ENCODE measurements around the gene ADPGK.

ADPGK gene

DNA sequence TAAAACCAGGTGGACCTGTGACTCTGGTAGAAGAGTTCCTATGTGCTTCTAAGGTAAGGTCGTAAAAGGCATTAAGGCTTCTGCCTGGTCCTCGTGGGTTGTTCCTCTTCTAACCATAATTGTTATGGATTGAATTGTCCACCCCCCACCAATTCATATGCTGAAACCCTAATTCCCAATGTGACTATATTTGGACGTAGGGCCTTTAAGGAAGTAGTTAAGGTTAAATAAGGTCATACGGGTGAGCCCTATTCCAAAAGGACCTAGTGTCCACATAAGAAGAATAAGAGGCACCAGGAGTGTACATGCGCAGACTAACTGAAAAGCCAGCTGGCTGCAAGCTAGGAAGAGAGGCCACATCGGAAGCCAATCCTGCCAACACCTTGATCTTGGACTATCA lies 1.9 kb downstream of the ADPGK start:
- peak overlapping the region; percentile 75 for H3K4me3 Mint-ChIP-seq
- H3K36me3 Mint-ChIP-seq = peaks cover 80% of the 10 kb centered on the region
- H3K4me1 Mint-ChIP-seq = peaks cover 58% of the 10 kb centered on the region
- no peaks in the 10 kb centered on the region for H3K9me3 Mint-ChIP-seq
- ATAC-seq (no peak), DNase-seq (ENCODE audit: low spot score in 2 of 2) (no peak)
- H3K27ac Mint-ChIP-seq = no peak overlapping the region

DNA sequence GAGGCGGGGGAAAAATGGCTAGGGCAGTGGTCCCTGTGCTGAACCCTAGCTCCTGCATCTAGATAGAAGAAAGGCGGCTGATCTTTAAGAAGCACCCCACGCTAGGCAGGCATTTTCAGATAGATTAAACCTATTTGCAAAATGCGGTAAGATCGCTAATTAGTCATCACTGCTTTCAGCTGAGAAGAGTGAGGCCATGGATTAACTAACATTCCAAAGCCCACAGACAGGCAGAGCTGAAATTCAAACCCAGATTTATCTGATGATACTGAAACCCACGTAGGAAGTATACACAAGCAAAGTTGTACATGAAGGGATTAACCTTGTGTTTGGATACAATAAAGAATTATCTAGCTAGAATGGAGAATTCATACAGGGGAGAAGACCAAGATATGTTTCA lies 4.8 kb downstream of the ADPGK start:
- no peak for ATAC-seq
- Mint-ChIP-seq H3K36me3 (peaks cover 82% of the 10 kb centered on the region), H3K4me3 (no peak overlapping the region), H3K9me3 (no peaks in the 10 kb centered on the region), H3K27ac (no peak overlapping the region), H3K4me1 (peaks cover 43% of the 10 kb centered on the region)
- no peak for DNase-seq (ENCODE audit: low spot score in 2 of 2)

DNA sequence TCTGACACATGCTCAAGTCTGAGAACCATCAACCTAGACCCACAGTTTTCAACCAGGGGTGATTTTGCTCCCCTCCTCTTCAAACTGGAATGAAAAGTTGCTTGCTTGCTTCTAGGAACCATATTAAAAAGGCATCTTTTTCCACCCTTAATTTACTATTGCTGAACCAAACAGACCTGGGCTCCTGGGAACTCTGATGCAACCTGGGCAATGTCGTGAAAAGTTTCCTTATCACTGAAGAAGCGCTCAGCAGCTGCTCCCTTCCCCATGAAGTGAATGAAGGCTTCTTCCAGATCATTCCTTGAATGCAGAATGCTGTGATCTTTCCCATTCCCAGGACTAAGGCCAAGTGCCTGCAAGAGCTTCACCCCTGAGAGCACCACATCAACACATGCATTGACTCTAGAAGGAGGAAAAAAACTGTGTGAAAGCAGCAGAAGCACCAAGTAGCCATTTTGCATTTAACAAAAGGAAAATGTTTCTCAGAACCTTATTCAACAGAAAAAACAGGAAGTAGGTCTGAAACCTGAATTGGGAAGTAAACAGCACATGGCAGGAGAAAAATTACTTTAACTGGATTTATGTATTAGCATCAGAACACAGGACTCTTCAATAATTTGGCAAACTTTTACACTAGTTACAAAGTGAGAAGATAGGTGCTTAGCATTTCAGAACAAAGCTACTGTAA lies 8.7 kb downstream of the ADPGK start:
- ATAC-seq = no peak
- Mint-ChIP-seq H3K36me3 (peaks cover 88% of the 10 kb centered on the region), H3K27ac (peak overlapping the region; percentile 39), H3K9me3 (no peaks in the 10 kb centered on the region), H3K4me1 (peaks cover 41% of the 10 kb centered on the region), H3K4me3 (no peak overlapping the region)
- DNase-seq (ENCODE audit: low spot score in 2 of 2) = no peak

DNA sequence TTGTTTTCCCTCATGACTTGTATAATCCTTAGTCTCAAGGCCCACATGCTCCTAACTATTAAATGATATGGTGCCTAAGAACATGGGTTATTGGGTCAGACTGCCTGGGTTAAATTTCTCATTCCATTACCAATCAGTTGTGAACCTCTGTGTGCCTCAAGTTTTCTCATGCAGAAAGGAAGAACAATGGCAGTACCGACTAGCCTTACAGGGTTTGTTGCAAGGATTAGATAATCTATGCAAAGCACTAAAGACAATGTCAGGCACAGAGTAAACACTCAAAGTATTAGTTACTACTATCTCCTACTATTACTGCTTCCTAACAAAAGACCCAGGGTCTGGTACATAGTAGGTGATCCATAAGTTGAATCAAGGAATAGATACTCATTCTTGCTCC lies 12.2 kb downstream of the ADPGK start:
- H3K4me1 Mint-ChIP-seq = peaks cover 23% of the 10 kb centered on the region
- peaks cover 94% of the 10 kb centered on the region for H3K36me3 Mint-ChIP-seq
- ATAC-seq = no peak
- no peak for DNase-seq (ENCODE audit: low spot score in 2 of 2)
- H3K27ac Mint-ChIP-seq = peak overlapping the region; percentile 36
- H3K9me3 Mint-ChIP-seq = peaks cover 13% of the 10 kb centered on the region
- no peak overlapping the region for H3K4me3 Mint-ChIP-seq

DNA sequence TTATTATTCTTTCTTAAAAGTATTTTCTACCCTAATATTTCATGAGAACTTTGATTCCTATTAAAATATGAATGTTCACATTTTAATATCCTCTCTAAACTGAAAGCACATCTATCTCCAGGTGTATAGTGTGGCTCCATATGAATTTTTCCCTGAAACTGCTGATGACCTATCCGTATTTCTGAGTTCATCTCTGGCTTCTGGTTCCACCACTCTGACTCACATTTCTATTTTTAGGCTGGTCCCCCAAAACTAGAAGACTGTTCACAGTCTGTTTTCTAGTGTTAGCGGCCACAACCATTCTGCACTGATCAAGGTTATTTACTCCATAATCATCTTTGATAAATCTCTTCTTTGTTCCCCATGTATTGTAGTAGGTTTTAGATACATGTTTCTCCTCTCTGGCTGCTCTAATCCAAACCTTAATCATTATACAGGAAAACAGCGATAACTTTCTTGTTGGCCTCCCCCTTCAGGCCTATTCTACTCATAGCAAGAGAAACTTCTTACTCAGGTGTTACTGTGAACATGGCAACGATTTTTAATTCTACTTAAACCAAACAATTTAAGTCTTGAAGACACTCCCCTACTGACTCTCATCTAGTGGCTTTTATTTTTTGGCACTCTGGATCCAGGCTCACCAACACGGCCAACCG lies 12.8 kb downstream of the ADPGK start:
- DNase-seq (ENCODE audit: low spot score in 2 of 2) (no peak), ATAC-seq (peak; percentile 92)
- Mint-ChIP-seq H3K9me3 (peaks cover 13% of the 10 kb centered on the region), H3K36me3 (peaks cover 97% of the 10 kb centered on the region), H3K4me1 (peaks cover 23% of the 10 kb centered on the region), H3K4me3 (no peak overlapping the region), H3K27ac (peak overlapping the region; percentile 36)

DNA sequence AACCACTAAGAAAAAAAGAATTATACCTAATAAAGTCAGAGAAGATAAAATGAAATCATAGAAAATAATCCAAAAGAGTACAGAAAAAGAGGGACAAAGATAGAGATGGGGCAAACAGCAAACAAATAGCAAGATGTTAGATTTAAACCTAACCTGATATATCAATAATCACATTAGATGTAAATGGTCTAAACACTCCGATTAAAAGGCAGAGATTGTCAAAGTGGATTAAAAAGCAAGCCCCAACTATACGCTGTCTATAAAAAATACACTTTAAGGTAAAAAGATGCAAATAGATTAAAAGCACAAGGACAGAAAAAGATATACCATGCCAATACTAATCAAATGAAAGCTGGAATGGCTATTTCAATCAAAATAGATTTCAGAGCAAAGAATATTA lies 16.8 kb downstream of the ADPGK start:
- H3K4me3 Mint-ChIP-seq = no peak overlapping the region
- H3K27ac Mint-ChIP-seq = no peak overlapping the region
- H3K36me3 Mint-ChIP-seq = peaks cover 100% of the 10 kb centered on the region
- H3K9me3 Mint-ChIP-seq = peaks cover 13% of the 10 kb centered on the region
- DNase-seq (ENCODE audit: low spot score in 2 of 2) (no peak), ATAC-seq (no peak)
- peaks cover 19% of the 10 kb centered on the region for H3K4me1 Mint-ChIP-seq

DNA sequence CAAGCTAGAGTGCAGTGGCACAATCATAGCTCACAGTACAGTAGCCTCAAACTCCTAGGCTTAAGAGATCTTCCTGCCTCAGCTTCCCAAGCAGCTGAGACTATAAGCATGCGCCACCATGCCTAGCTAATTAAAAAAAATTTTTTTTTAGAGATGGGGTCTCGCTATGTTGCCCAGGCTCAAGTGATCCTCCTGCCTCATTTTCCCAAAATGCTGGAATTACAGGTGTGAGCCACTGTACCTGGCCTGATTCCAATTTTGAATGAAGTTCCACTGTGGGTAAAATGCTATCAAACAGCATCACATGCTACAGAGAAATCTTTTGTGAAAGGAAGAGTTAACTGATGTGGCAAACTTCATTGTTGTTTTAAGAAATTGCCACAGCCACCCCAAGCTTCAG lies 17.5 kb downstream of the ADPGK start:
- DNase-seq (ENCODE audit: low spot score in 2 of 2) (no peak), ATAC-seq (no peak)
- no peak overlapping the region for H3K4me3 Mint-ChIP-seq
- peaks cover 13% of the 10 kb centered on the region for H3K9me3 Mint-ChIP-seq
- peaks cover 15% of the 10 kb centered on the region for H3K4me1 Mint-ChIP-seq
- H3K27ac Mint-ChIP-seq = no peak overlapping the region
- H3K36me3 Mint-ChIP-seq = peaks cover 100% of the 10 kb centered on the region

DNA sequence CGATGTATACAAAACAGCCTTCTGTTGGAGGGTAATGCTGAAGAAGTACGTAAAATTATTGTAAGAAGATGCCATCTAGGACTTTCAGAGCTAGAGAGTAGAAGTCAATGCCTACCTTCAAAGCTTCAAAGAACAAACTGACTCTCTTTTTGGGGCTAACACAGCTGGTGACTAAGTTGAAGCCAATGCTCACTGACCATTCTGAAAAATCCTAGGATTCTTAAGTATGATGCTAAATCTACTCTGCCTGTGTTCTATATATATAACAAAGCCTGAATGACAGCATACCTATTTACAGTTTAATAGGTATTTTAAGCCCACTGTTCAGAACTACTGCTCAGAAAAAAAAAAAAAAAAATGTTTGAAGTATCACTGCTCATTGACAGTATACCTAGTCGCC lies 18.9 kb downstream of the ADPGK start:
- no peak for DNase-seq (ENCODE audit: low spot score in 2 of 2)
- Mint-ChIP-seq H3K4me1 (peaks cover 10% of the 10 kb centered on the region), H3K36me3 (peaks cover 100% of the 10 kb centered on the region), H3K27ac (no peak overlapping the region), H3K4me3 (no peak overlapping the region), H3K9me3 (peaks cover 13% of the 10 kb centered on the region)
- ATAC-seq = no peak

DNA sequence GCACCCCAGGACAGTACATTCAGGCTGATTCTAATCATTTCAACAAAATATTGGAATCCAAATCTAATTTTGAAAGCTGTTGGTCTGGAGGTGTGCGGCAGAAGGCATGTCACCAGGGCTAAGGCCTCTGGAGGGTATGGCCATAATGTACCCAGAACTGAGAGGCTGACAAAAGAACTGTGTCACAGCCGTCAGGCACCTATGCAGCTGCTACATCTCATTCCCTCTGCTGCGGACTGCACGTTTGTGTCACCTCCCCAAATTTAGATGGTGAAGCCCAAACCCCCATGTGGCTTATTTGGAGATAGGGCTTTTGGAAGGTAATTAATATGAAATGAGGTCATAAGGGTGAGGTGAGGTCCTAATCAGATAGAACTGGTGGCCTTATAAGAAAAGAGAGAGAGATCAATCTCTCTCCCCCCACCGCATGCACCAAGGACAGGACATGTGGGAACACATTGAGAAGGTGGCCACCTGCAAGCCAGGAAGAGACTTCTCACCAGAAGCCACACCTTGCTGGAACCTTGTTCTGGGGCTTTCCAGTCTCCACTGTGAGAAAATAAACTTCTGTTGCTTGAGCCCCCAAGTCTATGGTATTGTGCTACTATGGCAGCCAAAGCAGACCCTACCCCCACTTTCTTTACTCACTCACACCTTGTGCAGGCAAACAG lies 22.8 kb downstream of the ADPGK start:
- no peak overlapping the region for H3K4me3 Mint-ChIP-seq
- H3K36me3 Mint-ChIP-seq = peaks cover 100% of the 10 kb centered on the region
- H3K9me3 Mint-ChIP-seq = no peaks in the 10 kb centered on the region
- H3K27ac Mint-ChIP-seq = no peak overlapping the region
- H3K4me1 Mint-ChIP-seq = peaks cover 19% of the 10 kb centered on the region
- ATAC-seq (no peak), DNase-seq (ENCODE audit: low spot score in 2 of 2) (no peak)

DNA sequence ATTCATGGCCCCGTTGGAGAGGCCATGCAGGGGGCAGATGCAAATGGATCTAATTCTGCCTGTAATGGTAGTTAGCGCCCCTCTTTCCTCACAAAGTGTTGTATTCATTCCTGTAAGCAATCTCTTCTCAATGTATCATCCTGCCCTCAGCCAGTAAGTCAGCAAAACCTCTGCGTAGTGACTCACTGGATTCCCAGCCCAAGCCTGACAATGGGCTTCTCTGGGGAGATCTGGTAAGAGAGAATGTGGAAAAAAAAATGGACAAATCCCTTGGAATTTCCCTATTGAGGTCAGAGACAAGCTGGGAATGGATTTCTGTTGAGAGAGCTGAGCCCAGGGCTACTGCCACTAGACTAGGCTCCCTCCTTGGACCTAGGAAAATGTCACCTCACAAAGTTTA lies 25.4 kb downstream of the ADPGK start:
- no peak overlapping the region for H3K27ac Mint-ChIP-seq
- no peak overlapping the region for H3K4me3 Mint-ChIP-seq
- no peak for ATAC-seq
- H3K36me3 Mint-ChIP-seq = peaks cover 100% of the 10 kb centered on the region
- peaks cover 9% of the 10 kb centered on the region for H3K4me1 Mint-ChIP-seq
- H3K9me3 Mint-ChIP-seq = no peaks in the 10 kb centered on the region
- no peak for DNase-seq (ENCODE audit: low spot score in 2 of 2)

DNA sequence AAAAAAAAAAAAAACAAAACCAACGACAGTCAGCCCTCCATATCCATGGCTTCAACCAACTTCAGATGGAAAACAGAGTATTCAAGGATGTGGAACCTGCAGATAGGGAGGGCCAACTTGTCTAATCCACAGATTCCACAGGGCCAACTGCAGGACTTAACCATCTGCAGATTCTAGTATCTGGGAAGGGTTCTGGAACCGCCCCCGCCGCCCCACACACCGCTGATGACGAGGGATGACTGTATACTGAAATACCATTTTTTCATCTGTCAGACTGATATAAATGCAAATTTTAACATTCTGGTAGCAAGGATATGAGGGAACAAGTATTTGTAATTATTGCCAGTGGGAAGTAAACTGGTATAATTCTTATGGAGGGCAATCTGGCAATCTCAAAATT lies 29.5 kb downstream of the ADPGK start:
- ATAC-seq (no peak), DNase-seq (ENCODE audit: low spot score in 2 of 2) (no peak)
- Mint-ChIP-seq H3K9me3 (no peaks in the 10 kb centered on the region), H3K4me1 (peaks cover 16% of the 10 kb centered on the region), H3K4me3 (no peak overlapping the region), H3K36me3 (peaks cover 78% of the 10 kb centered on the region), H3K27ac (peak overlapping the region; percentile 63)

DNA sequence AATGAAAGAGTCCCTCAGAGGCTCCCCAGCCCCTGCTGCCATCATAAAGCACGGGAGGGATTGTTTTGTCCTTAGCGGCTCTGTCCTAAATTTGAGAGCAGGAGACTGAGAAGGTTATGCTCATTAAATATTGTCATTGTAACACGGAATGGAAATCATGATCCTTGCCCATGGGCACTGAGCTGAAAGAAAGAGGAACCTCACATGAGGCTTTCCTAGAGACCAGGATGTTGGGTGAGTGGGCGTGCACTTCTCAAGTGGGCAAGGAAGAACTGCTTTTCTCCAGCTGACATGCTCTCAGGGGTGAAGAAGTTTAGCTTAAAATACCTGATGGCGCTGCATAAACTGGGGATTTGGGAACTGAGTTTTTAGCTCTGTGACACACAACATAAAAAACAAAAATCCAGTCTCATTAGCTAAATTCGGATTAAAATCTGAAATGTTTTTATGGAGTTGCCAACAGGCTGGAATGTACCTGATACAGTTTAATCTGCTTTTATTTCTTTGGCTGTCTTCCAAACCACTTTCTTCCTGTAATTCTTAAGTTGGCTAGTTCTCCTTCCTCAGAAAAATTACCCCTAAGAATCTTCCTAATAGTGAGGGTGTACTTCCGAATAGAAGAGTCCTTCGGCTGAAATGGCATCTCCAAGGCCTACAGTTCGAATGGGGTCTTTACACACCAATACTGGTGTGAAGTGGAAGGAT lies 31.7 kb downstream of the ADPGK start:
- H3K36me3 Mint-ChIP-seq = peaks cover 64% of the 10 kb centered on the region
- H3K27ac Mint-ChIP-seq = peak overlapping the region; percentile 77
- ATAC-seq (no peak), DNase-seq (ENCODE audit: low spot score in 2 of 2) (no peak)
- H3K4me1 Mint-ChIP-seq = peaks cover 7% of the 10 kb centered on the region
- no peak overlapping the region for H3K4me3 Mint-ChIP-seq
- no peaks in the 10 kb centered on the region for H3K9me3 Mint-ChIP-seq

DNA sequence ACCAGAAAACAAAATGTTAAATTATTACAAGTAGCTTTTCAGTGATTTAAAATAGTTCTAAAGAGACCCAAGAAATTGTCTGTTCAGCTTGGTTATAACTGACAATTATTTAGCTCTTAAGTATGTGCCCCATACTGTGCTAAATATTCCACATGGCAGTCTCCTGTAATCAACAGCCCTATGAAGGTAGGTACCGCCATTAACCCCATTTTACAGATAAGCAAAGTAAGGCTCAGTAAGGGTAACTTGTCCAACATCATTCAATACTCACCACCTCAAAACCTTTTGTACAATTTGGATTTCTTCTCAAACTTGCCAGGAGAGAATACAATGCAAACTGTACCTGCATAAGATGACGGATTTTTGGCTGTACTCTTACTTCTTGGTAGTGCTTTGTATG lies 33.9 kb downstream of the ADPGK start:
- no peak overlapping the region for H3K4me3 Mint-ChIP-seq
- H3K27ac Mint-ChIP-seq = no peak overlapping the region
- no peaks in the 10 kb centered on the region for H3K9me3 Mint-ChIP-seq
- H3K4me1 Mint-ChIP-seq = peaks cover 7% of the 10 kb centered on the region
- DNase-seq (ENCODE audit: low spot score in 2 of 2) = no peak
- ATAC-seq = no peak
- peaks cover 42% of the 10 kb centered on the region for H3K36me3 Mint-ChIP-seq

DNA sequence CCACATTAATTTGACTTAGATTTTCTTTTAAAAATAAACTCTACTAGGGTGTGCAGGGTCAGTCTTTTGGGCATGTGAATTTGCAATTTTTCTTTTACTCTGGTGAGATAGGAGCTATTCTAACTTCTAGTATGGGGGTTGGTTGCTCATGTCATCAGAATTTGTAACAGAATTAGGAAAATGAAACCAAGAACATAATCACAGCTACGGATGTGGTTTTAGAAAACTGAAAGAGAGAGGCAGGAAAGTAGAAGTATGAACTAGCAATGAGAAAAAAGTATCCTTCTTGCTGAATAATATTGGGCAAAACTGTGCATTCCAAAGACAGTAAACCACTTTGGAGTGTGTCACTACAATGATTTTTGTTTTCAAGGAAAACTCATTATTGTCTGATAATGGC lies 43.3 kb downstream of the ADPGK start:
- peaks cover 50% of the 10 kb centered on the region for H3K36me3 Mint-ChIP-seq
- DNase-seq (ENCODE audit: low spot score in 2 of 2) (no peak), ATAC-seq (peak; percentile 76)
- H3K4me3 Mint-ChIP-seq = peak overlapping the region; percentile 3
- no peaks in the 10 kb centered on the region for H3K9me3 Mint-ChIP-seq
- peaks cover 36% of the 10 kb centered on the region for H3K4me1 Mint-ChIP-seq
- peak overlapping the region; percentile 13 for H3K27ac Mint-ChIP-seq

DNA sequence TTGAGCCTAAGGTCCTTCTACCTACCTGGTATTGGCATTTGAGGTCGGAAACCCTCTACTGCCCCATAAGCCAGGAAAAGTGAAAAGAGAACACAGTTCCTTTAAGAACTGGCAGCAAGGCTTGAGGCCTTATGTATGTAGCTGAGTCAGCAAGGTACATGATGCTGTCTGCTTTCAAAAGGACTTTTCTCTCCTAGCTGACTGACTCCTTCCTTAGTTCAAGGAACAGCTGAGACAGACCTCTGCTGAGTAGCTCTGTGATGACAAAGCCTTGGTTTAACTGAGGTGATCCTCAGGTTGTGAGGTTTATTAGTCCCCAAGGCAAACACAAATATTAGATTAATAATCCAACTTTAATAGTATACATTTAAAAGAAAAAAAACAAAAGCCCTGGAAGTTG lies 45.8 kb downstream of the ADPGK start:
- H3K27ac Mint-ChIP-seq = peak overlapping the region; percentile 63

More for the DNA sequence above, 45.8 kb downstream of the ADPGK start:
- DNase-seq (ENCODE audit: low spot score in 2 of 2) (no peak), ATAC-seq (no peak)
- H3K36me3 Mint-ChIP-seq = peaks cover 43% of the 10 kb centered on the region
- no peaks in the 10 kb centered on the region for H3K9me3 Mint-ChIP-seq
- peaks cover 44% of the 10 kb centered on the region for H3K4me1 Mint-ChIP-seq
- no peak overlapping the region for H3K4me3 Mint-ChIP-seq

All from stimulated activated effector memory CD8-positive, alpha-beta T cell treated with anti-CD3 and anti-CD28 coated beads, Interleukin-12 subunit alpha, Interleukin-12 subunit beta, amount 100 ng/mL, for 72 hours (primary cell).